NK-92 (cell line): ENCODE data around the gene CADPS.

ENCODE experiments used
- DNase-seq: peaks from one replicate; lab custom pipeline; 2025; ENCODE audit not compliant: unreplicated experiment; lab: John Stamatoyannopoulos, UW

Gene CADPS

GRCh38 chr3:62647711-62648110 is 227.5 kb downstream of the CADPS start:
- no peak for DNase-seq

GRCh38 chr3:62644493-62644892 is 230.7 kb downstream of the CADPS start:
- no peak for DNase-seq

- DNase-seq = no peak
These were observed 236.9 kb downstream of the CADPS start for GRCh38 chr3:62638316-62638715.

GRCh38 chr3:62636235-62636826 is 238.9 kb downstream of the CADPS start:
- DNase-seq = no peak

GRCh38 chr3:62632510-62633294 is 242.5 kb downstream of the CADPS start:
- no peak for DNase-seq

GRCh38 chr3:62631488-62631887 is 243.7 kb downstream of the CADPS start:
- no peak for DNase-seq

- DNase-seq = no peak
These were observed 244.6 kb downstream of the CADPS start for GRCh38 chr3:62630664-62631063.

- DNase-seq = no peak
These were observed 249.9 kb downstream of the CADPS start for GRCh38 chr3:62625268-62625667.

- DNase-seq = no peak
These were observed 251.0 kb downstream of the CADPS start for GRCh38 chr3:62624185-62624584.

GRCh38 chr3:62622553-62623174 is 252.6 kb downstream of the CADPS start:
- no peak for DNase-seq

- no peak for DNase-seq
These were observed 253.3 kb downstream of the CADPS start for GRCh38 chr3:62621925-62622324.

- no peak for DNase-seq
These were observed 254.0 kb downstream of the CADPS start for GRCh38 chr3:62621176-62621575.

GRCh38 chr3:62615258-62615849 is 259.9 kb downstream of the CADPS start:
- no peak for DNase-seq

- DNase-seq = no peak
These were observed 260.7 kb downstream of the CADPS start for GRCh38 chr3:62614527-62614926.

- DNase-seq = no peak
These were observed 263.5 kb downstream of the CADPS start for GRCh38 chr3:62611541-62612240.

- DNase-seq = no peak
These were observed 267.8 kb downstream of the CADPS start for GRCh38 chr3:62607287-62608029.

GRCh38 chr3:62605413-62606068 is 269.7 kb downstream of the CADPS start:
- DNase-seq = no peak

- no peak for DNase-seq
These were observed 270.4 kb downstream of the CADPS start for GRCh38 chr3:62604751-62605351.

GRCh38 chr3:62604298-62604697 is 270.9 kb downstream of the CADPS start:
- DNase-seq = no peak

- DNase-seq = no peak
These were observed 272.2 kb downstream of the CADPS start for GRCh38 chr3:62602987-62603386.
